H9 (cell line): ENCODE data around the gene DNAH8. TPM values are rescaled to one million over a fixed set of nuclear protein-coding genes. Genes with fewer than 3 reads are reported as not detected.
A peak's percentile ranks its signal among the peaks of the same experiment; 100 is the strongest.

Source experiments
- DNase-seq: peaks from one replicate; pipeline ENCODE4 v3.0.0-alpha.2; 2017
- H2AFZ ChIP-seq: one replicate; pipeline ENCODE4 v1.6.1; 2013; ENCODE audit warnings: mild to moderate bottlenecking, low read length, control low read depth, moderate library complexity
- H2AK5ac ChIP-seq: 2 replicates; pipeline ENCODE4 v1.6.1; 2013; ENCODE audit warnings: low read length, control low read depth, mixed read lengths; ENCODE audit not compliant: insufficient read length
- H2BK120ac ChIP-seq: one replicate; pipeline ENCODE4 v1.6.1; 2013; ENCODE audit warnings: low read depth, mild to moderate bottlenecking, low read length, control low read depth, inconsistent platforms; ENCODE audit not compliant: poor library complexity, severe bottlenecking
- H2BK12ac ChIP-seq: 2 replicates; pipeline ENCODE4 v1.6.1; 2013; ENCODE audit warnings: low read length, control low read depth, mixed read lengths, low read depth; ENCODE audit not compliant: insufficient read length
- H2BK15ac ChIP-seq: 2 replicates; pipeline ENCODE4 v1.6.1; 2013; ENCODE audit warnings: low read depth, low read length, control low read depth
- H2BK20ac ChIP-seq: one replicate; pipeline ENCODE4 v1.6.1; 2013; ENCODE audit warnings: low read depth, mild to moderate bottlenecking, low read length, control low read depth, inconsistent platforms; ENCODE audit not compliant: poor library complexity, severe bottlenecking
- H2BK5ac ChIP-seq: 2 replicates; pipeline ENCODE4 v1.6.1; 2013; ENCODE audit warnings: low read length, control low read depth, mixed read lengths; ENCODE audit not compliant: insufficient read length
- H3K14ac ChIP-seq: 2 replicates; pipeline ENCODE4 v1.6.1; 2013; ENCODE audit warnings: low read length, control low read depth; ENCODE audit not compliant: insufficient read depth
- H3K18ac ChIP-seq: 2 replicates; pipeline ENCODE4 v1.6.1; 2013; ENCODE audit warnings: low read depth, mild to moderate bottlenecking, mixed read lengths, low read length, control low read depth; ENCODE audit not compliant: insufficient read length
- H3K23ac ChIP-seq: 2 replicates; pipeline ENCODE4 v1.6.1; 2013; ENCODE audit warnings: low read length, control low read depth, mixed read lengths, low read depth; ENCODE audit not compliant: insufficient read length
- H3K23me2 ChIP-seq: 2 replicates; pipeline ENCODE4 v1.6.1; 2013; ENCODE audit warnings: low read depth, mild to moderate bottlenecking, mixed read lengths, low read length, control low read depth; ENCODE audit not compliant: insufficient read length, poor library complexity, severe bottlenecking
- H3K27ac ChIP-seq: 2 replicates; pipeline ENCODE4 v1.5.1; 2013; ENCODE audit warnings: low read length, control low read depth, mixed read lengths, low read depth; ENCODE audit not compliant: insufficient read length
- H3K27me3 ChIP-seq: 2 replicates; pipeline ENCODE4 v1.6.1; 2013; ENCODE audit warnings: low read length, control low read depth, inconsistent platforms; ENCODE audit not compliant: insufficient read depth
- H3K4ac ChIP-seq: 2 replicates; pipeline ENCODE4 v1.6.1; 2013; ENCODE audit warnings: low read depth, mild to moderate bottlenecking, control low read depth, inconsistent platforms, low read length, moderate library complexity
- H3K4me1 ChIP-seq: 2 replicates; pipeline ENCODE4 v1.6.1; 2013; ENCODE audit warnings: low read length, control low read depth, inconsistent platforms; ENCODE audit not compliant: insufficient read depth
- H3K4me2 ChIP-seq: 2 replicates; pipeline ENCODE4 v1.6.1; 2013; ENCODE audit warnings: low read length, control low read depth, mixed read lengths; ENCODE audit not compliant: insufficient read length, insufficient read depth
- H3K56ac ChIP-seq: 2 replicates; pipeline ENCODE4 v1.6.1; 2013; ENCODE audit warnings: low read depth, mild to moderate bottlenecking, mixed read lengths, low read length, control low read depth; ENCODE audit not compliant: insufficient read length
- H3K79me1 ChIP-seq: 2 replicates; pipeline ENCODE4 v1.6.1; 2013; ENCODE audit warnings: low read depth, mild to moderate bottlenecking, moderate library complexity, low read length, control low read depth, inconsistent platforms; ENCODE audit not compliant: insufficient read depth, poor library complexity, severe bottlenecking
- H3K79me2 ChIP-seq: 2 replicates; pipeline ENCODE4 v1.6.1; 2013; ENCODE audit warnings: low read length, control low read depth, inconsistent platforms; ENCODE audit not compliant: insufficient read depth
- H3K9ac ChIP-seq: 2 replicates; pipeline ENCODE4 v1.6.1; 2013; ENCODE audit warnings: low read length, control low read depth, mixed read lengths; ENCODE audit not compliant: insufficient read length; ENCODE audit errors: extremely low read depth
- H3K9me3 ChIP-seq: one replicate; pipeline ENCODE4 v1.6.1; 2013; ENCODE audit warnings: low read depth, low read length, inconsistent platforms; ENCODE audit not compliant: control insufficient read depth
- H3T11ph ChIP-seq: one replicate; pipeline ENCODE4 v1.6.1; 2013; ENCODE audit warnings: mild to moderate bottlenecking, low read length, control low read depth, inconsistent platforms
- H4K20me1 ChIP-seq: one replicate; pipeline ENCODE4 v1.6.1; 2013; ENCODE audit not compliant: control insufficient read depth, insufficient read length, insufficient read depth
- H4K5ac ChIP-seq: 2 replicates; pipeline ENCODE4 v1.6.1; 2013; ENCODE audit warnings: low read depth, mild to moderate bottlenecking, mixed read lengths, low read length, control low read depth; ENCODE audit not compliant: insufficient read length
- H4K8ac ChIP-seq: replicated peaks from 2 replicates; pipeline ENCODE4 v1.6.1; 2013; ENCODE audit warnings: low read length, control low read depth, mixed read lengths, low read depth; ENCODE audit not compliant: insufficient read length
- H4K91ac ChIP-seq: 2 replicates; pipeline ENCODE4 v1.6.1; 2013; ENCODE audit warnings: low read depth, mild to moderate bottlenecking, moderate library complexity, mixed read lengths, low read length, control low read depth; ENCODE audit not compliant: insufficient read length
- H3K27ac Mint-ChIP-seq, 3 experiments: 2 replicates in 2 of 3; 3 replicates in 1 of 3; pipeline ENCODE4 v1.8.0; 2020 to 2021; ENCODE audit warnings: mixed read lengths in 3 of 3, mild to moderate bottlenecking in 1 of 3, moderate library complexity in 1 of 3
- H3K27me3 Mint-ChIP-seq: 2 replicates; pipeline ENCODE4 v1.8.0; 2021; ENCODE audit warnings: low read depth, mild to moderate bottlenecking, moderate library complexity, mixed read lengths
- H3K36me3 Mint-ChIP-seq, 3 experiments: 2 replicates in 2 of 3; 3 replicates in 1 of 3; pipeline ENCODE4 v1.8.0; 2020 to 2021; ENCODE audit warnings: low read depth in 3 of 3, mixed read lengths in 3 of 3; ENCODE audit not compliant: insufficient read depth in 1 of 3
- H3K4me1 Mint-ChIP-seq, 2 experiments: 2 replicates each; pipeline ENCODE4 v1.8.0; 2020; ENCODE audit warnings: mixed read lengths in 2 of 2
- H3K4me3 Mint-ChIP-seq, 2 experiments: 2 replicates in 1 of 2; 3 replicates in 1 of 2; pipeline ENCODE4 v1.8.0; 2020 to 2021; ENCODE audit warnings: mild to moderate bottlenecking in 2 of 2, mixed read lengths in 2 of 2, moderate library complexity in 1 of 2
- H3K9me3 Mint-ChIP-seq, 2 experiments: 2 replicates in 1 of 2; 3 replicates in 1 of 2; pipeline ENCODE4 v1.8.0; 2020; ENCODE audit warnings: mild to moderate bottlenecking in 2 of 2, mixed read lengths in 2 of 2, moderate library complexity in 1 of 2
- WGBS: extraction: QIAGEN DNeasy Blood & Tissue Kit; methylation state at CpG from one replicate; pipeline ENCODE4 v1.1.7; 2013; ENCODE audit warnings: missing lambda C conversion rate, low lambda C conversion rate, mixed read lengths; ENCODE audit not compliant: insufficient read length; ENCODE audit errors: extremely low coverage; 5-methylcytosine and 5-hydroxymethylcytosine counted together
- total RNA-seq: library from RNA; stranded (reverse); gene quantifications from 2 replicates; pipeline ENCODE4 v1.2.1, GENCODE V29; 2021
- TF ChIP-seq, protein P1 (sequence below): fragments of 200-600 bp; sonication (generic); conservative IDR thresholded peaks from 3 replicates; pipeline ENCODE4 v1.8.0; 2021; ENCODE audit warnings: antibody characterized with exemption, mild to moderate bottlenecking

Gene DNAH8
- total RNA-seq, 1 experiment from 2014 or later: not detected

DNA sequence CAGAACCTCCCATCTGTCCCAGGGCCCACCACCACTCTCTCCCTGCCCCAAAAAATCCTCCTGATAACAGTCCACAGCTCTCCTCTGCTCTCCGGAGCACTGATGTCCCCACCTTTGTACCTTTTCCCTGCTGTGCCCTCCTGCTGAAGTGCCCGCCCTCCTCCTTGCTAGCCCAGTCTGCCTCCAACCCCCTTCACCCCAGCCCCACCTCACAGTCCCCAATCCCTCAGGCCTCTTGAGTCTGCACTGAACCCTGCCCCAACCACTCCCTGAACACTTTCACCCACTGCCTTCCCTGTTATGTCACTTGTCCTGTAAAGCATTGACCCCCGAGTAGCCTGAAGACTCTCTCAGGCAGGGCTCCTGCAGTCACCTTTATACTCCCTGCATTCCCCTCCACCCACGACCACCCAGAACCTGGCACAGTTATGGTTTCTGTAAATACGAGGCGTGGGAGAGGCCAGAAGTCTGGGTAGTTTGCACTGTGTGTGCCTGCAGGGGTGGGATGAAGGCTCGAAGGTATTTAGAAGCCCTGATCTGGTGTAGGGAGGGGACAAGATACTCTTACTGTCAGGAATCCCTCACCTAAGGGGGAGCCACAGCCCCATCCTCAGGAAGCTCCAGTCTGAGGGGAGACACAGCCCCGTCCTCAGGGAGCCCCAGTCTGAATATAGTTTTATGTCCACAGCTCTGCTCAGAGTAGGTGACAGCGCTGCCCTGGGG is 338.9 kb downstream of the DNAH8 start:
- Mint-ChIP-seq H3K4me1 (peaks cover 21 to 32% of the 10 kb centered on the region in 2 experiments), H3K9me3 (no peaks in the 10 kb centered on the region), H3K27ac (peak overlapping the region in 1 of 3 experiments; percentile 51; a peak in 2 of 7 replicates), H3K27me3 (peaks cover 42% of the 10 kb centered on the region), H3K4me3 (no peak overlapping the region), H3K36me3 (peaks cover 0 to 5% (median 3%) of the 10 kb centered on the region in 3 experiments; a peak in 4 of 7 replicates)
- no peak overlapping the region for H2AFZ ChIP-seq
- H4K91ac ChIP-seq: no peak overlapping the region
- no peaks in the 10 kb centered on the region for H3K9me3 ChIP-seq
- H3K27ac ChIP-seq: no peak overlapping the region
- H3K4ac ChIP-seq: no peak overlapping the region
- H3K23me2 ChIP-seq: peaks cover 6% of the 10 kb centered on the region
- DNase-seq: no peak
- H3K56ac ChIP-seq: no peak overlapping the region
- peaks cover 7% of the 10 kb centered on the region; the same call in 1 of the 2 replicates for H3K27me3 ChIP-seq
- no peak overlapping the region for H2AK5ac ChIP-seq
- H2BK5ac ChIP-seq: no peak overlapping the region
- WGBS: no CpG with 5 or more reads among the region's 9 CpGs
- no peak overlapping the region for H3T11ph ChIP-seq
- no peak overlapping the region for H3K4me2 ChIP-seq
- peaks cover 3% of the 10 kb centered on the region for H4K20me1 ChIP-seq
- peak overlapping the region; percentile 28 for H3K14ac ChIP-seq
- no peak overlapping the region for H4K5ac ChIP-seq
- no peak overlapping the region for H2BK20ac ChIP-seq
- H3K9ac ChIP-seq: no peak overlapping the region
- H2BK120ac ChIP-seq: no peak overlapping the region
- no peak overlapping the region for H4K8ac ChIP-seq
- no peak overlapping the region for H2BK12ac ChIP-seq
- peaks cover 3% of the 10 kb centered on the region; the same call in 1 of the 2 replicates for H3K4me1 ChIP-seq
- no peak overlapping the region for H3K23ac ChIP-seq
- TF ChIP-seq, protein P1, sequence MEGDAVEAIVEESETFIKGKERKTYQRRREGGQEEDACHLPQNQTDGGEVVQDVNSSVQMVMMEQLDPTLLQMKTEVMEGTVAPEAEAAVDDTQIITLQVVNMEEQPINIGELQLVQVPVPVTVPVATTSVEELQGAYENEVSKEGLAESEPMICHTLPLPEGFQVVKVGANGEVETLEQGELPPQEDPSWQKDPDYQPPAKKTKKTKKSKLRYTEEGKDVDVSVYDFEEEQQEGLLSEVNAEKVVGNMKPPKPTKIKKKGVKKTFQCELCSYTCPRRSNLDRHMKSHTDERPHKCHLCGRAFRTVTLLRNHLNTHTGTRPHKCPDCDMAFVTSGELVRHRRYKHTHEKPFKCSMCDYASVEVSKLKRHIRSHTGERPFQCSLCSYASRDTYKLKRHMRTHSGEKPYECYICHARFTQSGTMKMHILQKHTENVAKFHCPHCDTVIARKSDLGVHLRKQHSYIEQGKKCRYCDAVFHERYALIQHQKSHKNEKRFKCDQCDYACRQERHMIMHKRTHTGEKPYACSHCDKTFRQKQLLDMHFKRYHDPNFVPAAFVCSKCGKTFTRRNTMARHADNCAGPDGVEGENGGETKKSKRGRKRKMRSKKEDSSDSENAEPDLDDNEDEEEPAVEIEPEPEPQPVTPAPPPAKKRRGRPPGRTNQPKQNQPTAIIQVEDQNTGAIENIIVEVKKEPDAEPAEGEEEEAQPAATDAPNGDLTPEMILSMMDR: no peak
- H3K18ac ChIP-seq: no peak overlapping the region
- no peaks in the 10 kb centered on the region for H3K79me2 ChIP-seq
- H3K79me1 ChIP-seq: no peaks in the 10 kb centered on the region
- H2BK15ac ChIP-seq: no peak overlapping the region
